ENCODE data around the gene C13orf42. TPM values are rescaled to one million over a fixed set of nuclear protein-coding genes. Genes with fewer than 3 reads are reported as not detected.
"Not testable (repeated sequence)": the region's sequence is repeated elsewhere in the genome, so short reads cannot be mapped to it uniquely, and the experiment has no call there.

Gene C13orf42
- total and polyA plus RNA-seq, 3 experiments from 2014 or later: not detected

DNA sequence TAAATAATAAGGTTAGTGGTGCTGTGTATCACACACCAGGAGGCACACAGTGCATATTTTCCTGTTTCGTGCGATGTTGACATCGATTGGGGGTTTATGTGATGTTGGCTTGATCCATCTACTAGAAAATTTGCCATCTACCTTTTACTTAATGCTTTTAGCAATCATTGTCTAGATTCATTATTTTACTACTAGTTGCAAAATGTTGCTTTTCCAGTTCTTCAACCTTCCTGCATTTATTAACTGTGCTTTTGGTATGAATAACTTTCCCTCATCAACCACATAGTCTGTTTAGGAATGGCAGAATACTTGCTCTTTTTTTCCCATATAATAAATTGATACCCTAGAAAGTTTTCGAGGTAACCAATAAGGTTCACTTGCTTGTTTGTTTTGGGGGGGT, 17.5 kb downstream of the C13orf42 start:
- Mint-ChIP-seq H3K4me1 (no peaks in the 10 kb centered on the region), H3K27ac (no peak overlapping the region), H3K4me3 (no peak overlapping the region), H3K27me3 (peaks cover 15 to 25% of the 10 kb centered on the region in 2 donors), H3K36me3 (no peaks in the 10 kb centered on the region), H3K9me3 (no peaks in the 10 kb centered on the region)
- H3K27me3 ChIP-seq (ENCODE audit: insufficient read depth, low read length, poor library complexity, severe bottlenecking): no peaks in the 10 kb centered on the region
- H3K36me3 ChIP-seq (ENCODE audit: insufficient read depth, low read length): no peaks in the 10 kb centered on the region
- H3K4me3 ChIP-seq (ENCODE audit: low read length): no peak overlapping the region
- ChIA-PET CTCF (no interaction called here), POLR2A (no interaction called here)
- H3K9me3 ChIP-seq (ENCODE audit: low read length): no peaks in the 10 kb centered on the region
- no peak for DNase-seq
- H3K27ac ChIP-seq (ENCODE audit: low read depth, low read length): no peak overlapping the region
- H3K4me1 ChIP-seq (ENCODE audit: insufficient read depth, low read length): no peaks in the 10 kb centered on the region

GRCh38 chr13:51091839-51092238, 19.2 kb downstream of the C13orf42 start:
- no peaks in the 10 kb centered on the region for H3K27me3 ChIP-seq (ENCODE audit: insufficient read depth, low read length, poor library complexity, severe bottlenecking)
- POLR2A ChIA-PET: no interaction called here
- H3K4me3 ChIP-seq (ENCODE audit: low read length): no peak overlapping the region
- Mint-ChIP-seq H3K4me3 (no peak overlapping the region), H3K27ac (no peak overlapping the region), H3K27me3 (peaks cover 9 to 15% of the 10 kb centered on the region in 2 donors), H3K9me3 (no peaks in the 10 kb centered on the region), H3K36me3 (no peaks in the 10 kb centered on the region), H3K4me1 (no peaks in the 10 kb centered on the region)
- CTCF ChIA-PET: no interaction called here
- H3K27ac ChIP-seq (ENCODE audit: low read depth, low read length): no peak overlapping the region
- no peaks in the 10 kb centered on the region for H3K9me3 ChIP-seq (ENCODE audit: low read length)
- no peak for DNase-seq
- H3K36me3 ChIP-seq (ENCODE audit: insufficient read depth, low read length): no peaks in the 10 kb centered on the region
- H3K4me1 ChIP-seq (ENCODE audit: insufficient read depth, low read length): no peaks in the 10 kb centered on the region

- H3K4me1 ChIP-seq (ENCODE audit: insufficient read depth, low read length): no peaks in the 10 kb centered on the region
- H3K4me3 ChIP-seq (ENCODE audit: low read length): no peak overlapping the region
- H3K36me3 ChIP-seq (ENCODE audit: insufficient read depth, low read length): no peaks in the 10 kb centered on the region
- ChIA-PET POLR2A (no interaction called here), CTCF (no interaction called here)
- no peaks in the 10 kb centered on the region for H3K36me3 Mint-ChIP-seq
- no peak for DNase-seq
- H3K27me3 Mint-ChIP-seq: peaks cover 1 to 18% of the 10 kb centered on the region in 2 donors
- H3K27ac Mint-ChIP-seq: no peak overlapping the region
- no peak overlapping the region for H3K4me3 Mint-ChIP-seq
- H3K4me1 Mint-ChIP-seq: peaks cover 0 to 3% (median 2%) of the 10 kb centered on the region in 3 donors
- no peaks in the 10 kb centered on the region for H3K9me3 Mint-ChIP-seq
- no peaks in the 10 kb centered on the region for H3K27me3 ChIP-seq (ENCODE audit: insufficient read depth, low read length, poor library complexity, severe bottlenecking)
- no peaks in the 10 kb centered on the region for H3K9me3 ChIP-seq (ENCODE audit: low read length)
- H3K27ac ChIP-seq (ENCODE audit: low read depth, low read length): no peak overlapping the region
Observed at GRCh38 chr13:51083706-51084105, 27.4 kb downstream of the C13orf42 start.

GRCh38 chr13:51080478-51081065, 30.5 kb downstream of the C13orf42 start:
- H3K9me3 ChIP-seq (ENCODE audit: low read length); H3K4me1 Mint-ChIP-seq; H3K4me1 ChIP-seq (ENCODE audit: insufficient read depth, low read length); CTCF ChIA-PET; H3K4me3 Mint-ChIP-seq; H3K27me3 ChIP-seq (ENCODE audit: insufficient read depth, low read length, poor library complexity, severe bottlenecking); DNase-seq; H3K27ac ChIP-seq (ENCODE audit: low read depth, low read length); H3K36me3 Mint-ChIP-seq; H3K36me3 ChIP-seq (ENCODE audit: insufficient read depth, low read length); H3K27ac Mint-ChIP-seq; POLR2A ChIA-PET; H3K4me3 ChIP-seq (ENCODE audit: low read length); H3K9me3 Mint-ChIP-seq: not testable (repeated sequence)
- peaks cover 1 to 14% of the 10 kb centered on the region in 2 donors for H3K27me3 Mint-ChIP-seq

DNA sequence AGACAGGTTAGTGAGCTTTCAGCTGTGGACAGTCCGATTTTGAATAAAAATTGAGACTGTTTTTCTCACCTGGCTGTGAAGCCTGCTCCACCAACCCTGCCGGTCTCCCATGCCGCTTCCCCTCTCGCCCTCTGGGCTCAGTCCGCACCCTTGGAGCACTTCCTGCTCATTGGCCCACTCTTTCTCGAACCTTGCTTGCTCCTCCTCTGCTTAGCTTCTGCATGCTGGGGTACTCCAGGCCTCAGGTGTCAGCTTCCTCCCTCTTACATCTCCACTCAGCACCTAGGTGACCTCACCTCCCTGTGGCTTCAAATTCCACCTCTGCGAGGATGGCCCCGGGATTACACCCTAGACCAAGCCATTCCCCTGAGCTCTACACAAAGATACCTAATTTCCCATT, 39.6 kb downstream of the C13orf42 start:
- no peak overlapping the region for H3K4me3 Mint-ChIP-seq
- no peak overlapping the region for H3K27ac Mint-ChIP-seq
- H3K4me1 Mint-ChIP-seq: peaks cover 6 to 11% (median 7%) of the 10 kb centered on the region in 3 donors
- no peaks in the 10 kb centered on the region for H3K4me1 ChIP-seq (ENCODE audit: insufficient read depth, low read length)
- no peak for DNase-seq
- peaks cover 4 to 19% of the 10 kb centered on the region in 2 donors for H3K27me3 Mint-ChIP-seq
- no peaks in the 10 kb centered on the region for H3K27me3 ChIP-seq (ENCODE audit: insufficient read depth, low read length, poor library complexity, severe bottlenecking)
- ChIA-PET POLR2A (no interaction called here), CTCF (interaction anchor here (0.6 to 1.9 kb wide), 3 partner anchors 215 to 1095 kb away, joined by 3 to 8 read pairs (median 4); no protein-coding TSS in a partner anchor)
- no peaks in the 10 kb centered on the region for H3K9me3 Mint-ChIP-seq
- H3K36me3 ChIP-seq (ENCODE audit: insufficient read depth, low read length): no peaks in the 10 kb centered on the region
- no peak overlapping the region for H3K4me3 ChIP-seq (ENCODE audit: low read length)
- no peaks in the 10 kb centered on the region for H3K36me3 Mint-ChIP-seq
- no peak overlapping the region for H3K27ac ChIP-seq (ENCODE audit: low read depth, low read length)
- no peaks in the 10 kb centered on the region for H3K9me3 ChIP-seq (ENCODE audit: low read length)

- CTCF ChIA-PET: interaction anchor here (0.8 to 1.8 kb wide), 7 partner anchors 9 to 1095 kb away, joined by 3 to 9 read pairs (median 4); no protein-coding TSS in a partner anchor
- Histone ChIP-seq H3K36me3 (ENCODE audit: insufficient read depth, low read length) (no peaks in the 10 kb centered on the region), H3K27me3 (ENCODE audit: insufficient read depth, low read length, poor library complexity, severe bottlenecking) (no peaks in the 10 kb centered on the region), H3K9me3 (ENCODE audit: low read length) (no peaks in the 10 kb centered on the region), H3K4me1 (ENCODE audit: insufficient read depth, low read length) (no peaks in the 10 kb centered on the region), H3K4me3 (ENCODE audit: low read length) (no peak overlapping the region), H3K27ac (ENCODE audit: low read depth, low read length) (no peak overlapping the region)
- peak overlapping the region in 2 of 8 donors; percentile 23 to 27 for H3K27ac Mint-ChIP-seq
- DNase-seq: peak; percentile 51 to 81 (median 59)
- H3K4me3 Mint-ChIP-seq: no peak overlapping the region
- POLR2A ChIA-PET: no interaction called here
- H3K4me1 Mint-ChIP-seq: peaks cover 6 to 14% (median 11%) of the 10 kb centered on the region in 3 donors
- H3K27me3 Mint-ChIP-seq: peaks cover 6 to 32% of the 10 kb centered on the region in 2 donors
- no peaks in the 10 kb centered on the region for H3K9me3 Mint-ChIP-seq
- H3K36me3 Mint-ChIP-seq: no peaks in the 10 kb centered on the region
Observed at GRCh38 chr13:51070005-51070649, 40.9 kb downstream of the C13orf42 start.

DNA sequence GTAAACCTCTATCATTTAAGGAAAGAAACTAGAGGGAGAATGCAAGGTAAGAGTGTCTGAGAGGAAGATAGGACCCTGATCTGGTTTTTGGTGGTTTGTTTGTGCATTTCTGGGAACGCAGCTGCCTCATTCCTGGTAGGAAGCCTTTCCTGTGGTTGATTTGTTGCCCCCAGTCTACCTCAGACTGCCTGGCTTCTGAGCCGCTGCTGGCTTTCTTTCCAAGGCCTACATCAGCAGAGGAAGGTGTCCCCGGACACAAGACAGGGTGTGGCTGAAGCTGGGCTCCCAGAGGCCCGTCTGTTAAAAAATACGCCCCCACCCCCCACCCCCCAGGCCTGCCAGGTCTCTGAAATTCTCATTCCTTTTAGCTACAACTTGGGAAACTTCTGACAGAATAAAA, 42.6 kb downstream of the C13orf42 start:
- Mint-ChIP-seq H3K36me3 (no peaks in the 10 kb centered on the region), H3K9me3 (no peaks in the 10 kb centered on the region), H3K27ac (no peak overlapping the region), H3K27me3 (peaks cover 11 to 45% of the 10 kb centered on the region in 2 donors), H3K4me3 (no peak overlapping the region), H3K4me1 (peaks cover 6 to 14% (median 11%) of the 10 kb centered on the region in 3 donors)
- Histone ChIP-seq H3K9me3 (ENCODE audit: low read length) (no peaks in the 10 kb centered on the region), H3K27ac (ENCODE audit: low read depth, low read length) (no peak overlapping the region), H3K27me3 (ENCODE audit: insufficient read depth, low read length, poor library complexity, severe bottlenecking) (no peaks in the 10 kb centered on the region), H3K4me1 (ENCODE audit: insufficient read depth, low read length) (no peaks in the 10 kb centered on the region), H3K4me3 (ENCODE audit: low read length) (no peak overlapping the region), H3K36me3 (ENCODE audit: insufficient read depth, low read length) (no peaks in the 10 kb centered on the region)
- CTCF ChIA-PET: interaction anchor here (1.3 to 1.8 kb wide), 3 partner anchors 9 to 1093 kb away, joined by 3 to 9 read pairs (median 6); no protein-coding TSS in a partner anchor
- DNase-seq: no peak
- POLR2A ChIA-PET: no interaction called here

- H3K4me1 ChIP-seq (ENCODE audit: insufficient read depth, low read length): no peaks in the 10 kb centered on the region
- peaks cover 11 to 52% of the 10 kb centered on the region in 2 donors for H3K27me3 Mint-ChIP-seq
- no peaks in the 10 kb centered on the region for H3K27me3 ChIP-seq (ENCODE audit: insufficient read depth, low read length, poor library complexity, severe bottlenecking)
- no peak for DNase-seq
- no peaks in the 10 kb centered on the region for H3K9me3 ChIP-seq (ENCODE audit: low read length)
- no peak overlapping the region for H3K27ac Mint-ChIP-seq
- no peaks in the 10 kb centered on the region for H3K9me3 Mint-ChIP-seq
- H3K36me3 Mint-ChIP-seq: no peaks in the 10 kb centered on the region
- H3K27ac ChIP-seq (ENCODE audit: low read depth, low read length): no peak overlapping the region
- H3K4me3 Mint-ChIP-seq: no peak overlapping the region
- no peak overlapping the region for H3K4me3 ChIP-seq (ENCODE audit: low read length)
- ChIA-PET CTCF (no interaction called here), POLR2A (no interaction called here)
- peaks cover 6 to 14% (median 11%) of the 10 kb centered on the region in 3 donors for H3K4me1 Mint-ChIP-seq
- H3K36me3 ChIP-seq (ENCODE audit: insufficient read depth, low read length): no peaks in the 10 kb centered on the region
Observed at GRCh38 chr13:51067706-51068105, 43.4 kb downstream of the C13orf42 start.
